Measurements from ENCODE around the gene ZC2HC1B.
A peak's percentile ranks its signal among the peaks of the same experiment; 100 is the strongest.
"Not testable (repeated sequence)": the region's sequence is repeated elsewhere in the genome, so short reads cannot be mapped to it uniquely, and the experiment has no call there.

The ZC2HC1B gene

GRCh38 chr6:143864234-143864633 is at the start of gene ZC2HC1B:
TSS of gene ZC2HC1B (plus strand) at chr6:143864474. CDS start at chr6:143864540, 66 bp downstream.
- DNase-seq (ENCODE audit: low read depth) = no peak

- no peak for DNase-seq (ENCODE audit: low read depth)
Observed at GRCh38 chr6:143817621-143818020, 46.7 kb upstream of the ZC2HC1B start.

- DNase-seq (ENCODE audit: low read depth) = no peak
Observed at GRCh38 chr6:143821359-143821758, 42.9 kb upstream of the ZC2HC1B start.

- DNase-seq (ENCODE audit: low read depth) = no peak
Observed at GRCh38 chr6:143822584-143823024, 41.7 kb upstream of the ZC2HC1B start.

GRCh38 chr6:143823548-143823947 is 40.7 kb upstream of the ZC2HC1B start:
- no peak for DNase-seq (ENCODE audit: low read depth)

- DNase-seq (ENCODE audit: low read depth) = no peak
Observed at GRCh38 chr6:143828572-143828971, 35.7 kb upstream of the ZC2HC1B start.

GRCh38 chr6:143836150-143836549 is 28.1 kb upstream of the ZC2HC1B start:
- DNase-seq (ENCODE audit: low read depth) = no peak

- no peak for DNase-seq (ENCODE audit: low read depth)
Observed at GRCh38 chr6:143838395-143838794, 25.9 kb upstream of the ZC2HC1B start.

GRCh38 chr6:143839196-143839595 is 25.1 kb upstream of the ZC2HC1B start:
- DNase-seq (ENCODE audit: low read depth) = no peak

- DNase-seq (ENCODE audit: low read depth) = no peak
Observed at GRCh38 chr6:143840595-143841265, 23.5 kb upstream of the ZC2HC1B start.

GRCh38 chr6:143842461-143842901 is 21.8 kb upstream of the ZC2HC1B start:
- no peak for DNase-seq (ENCODE audit: low read depth)

- peak; percentile 85 for DNase-seq (ENCODE audit: low read depth)
Observed at GRCh38 chr6:143842902-143843676, 21.2 kb upstream of the ZC2HC1B start, which contains the start of gene LTV1. TSS of gene LTV1 (plus strand) at chr6:143843338. CDS start at chr6:143843478, 140 bp downstream.

- no peak for DNase-seq (ENCODE audit: low read depth)
Observed at GRCh38 chr6:143843677-143843999, 20.6 kb upstream of the ZC2HC1B start.

GRCh38 chr6:143844006-143844405 is 20.3 kb upstream of the ZC2HC1B start:
- DNase-seq (ENCODE audit: low read depth) = no peak

- no peak for DNase-seq (ENCODE audit: low read depth)
Observed at GRCh38 chr6:143845033-143845432, 19.2 kb upstream of the ZC2HC1B start.

GRCh38 chr6:143851706-143852105 is 12.6 kb upstream of the ZC2HC1B start:
- DNase-seq (ENCODE audit: low read depth) = not testable (repeated sequence)

- DNase-seq (ENCODE audit: low read depth) = not testable (repeated sequence)
Observed at GRCh38 chr6:143855057-143855456, 9.2 kb upstream of the ZC2HC1B start.

GRCh38 chr6:143856762-143857161 is 7.5 kb upstream of the ZC2HC1B start:
- DNase-seq (ENCODE audit: low read depth) = not testable (repeated sequence)

GRCh38 chr6:143857651-143858050 is 6.6 kb upstream of the ZC2HC1B start:
- no peak for DNase-seq (ENCODE audit: low read depth)

GRCh38 chr6:143859891-143860660 is 4.2 kb upstream of the ZC2HC1B start:
- no peak for DNase-seq (ENCODE audit: low read depth)

- no peak for DNase-seq (ENCODE audit: low read depth)
Observed at GRCh38 chr6:143863771-143864170, 503 bp upstream of the ZC2HC1B start.

GRCh38 chr6:143867236-143867635 is 3.0 kb downstream of the ZC2HC1B start:
- DNase-seq (ENCODE audit: low read depth) = no peak

GRCh38 chr6:143868808-143869207 is 4.5 kb downstream of the ZC2HC1B start:
- not testable (repeated sequence) for DNase-seq (ENCODE audit: low read depth)
